Pancreas (tissue), 10 donors: Measurements from ENCODE around the gene FANCC. TPM values are rescaled to one million over a fixed set of nuclear protein-coding genes. Genes with fewer than 3 reads are reported as not detected.
"Not testable (repeated sequence)": the region's sequence is repeated elsewhere in the genome, so short reads cannot be mapped to it uniquely, and the experiment has no call there.

Source experiments
- ATAC-seq, 4 donors: fragments of 200-7000 bp; cut with Tn5 transposase; one replicate each; pipeline versions ENCODE4 v1.8.0 to v1.9.1; 2020; ENCODE audit warnings: mild to moderate bottlenecking in 4 of 4, moderate library complexity in 4 of 4
- DNase-seq, 6 donors: peaks; one replicate each; pipeline ENCODE4 v3.0.0-alpha.2; 2020
- FAIRE-seq: peaks from 2 replicates; lab custom pipeline; 2012; peaks lifted over from hg19 to GRCh38; lab: Jason Lieb, UNC
- H3K27ac ChIP-seq, 4 donors: fragments of 200-600 bp; sonication (generic); 1 replicate in 3 of 4; 2 replicates in 1 of 4; pipeline versions ENCODE4 v1.5.0 to v1.8.0; 2020
- H3K27me3 ChIP-seq, 4 donors: fragments of 200-600 bp; one replicate each; pipeline ENCODE4 v1.8.0; 2021
- H3K36me3 ChIP-seq, 3 donors: fragments of 200-600 bp; sonication (generic) in 1 of 3; one replicate each; pipeline versions ENCODE4 v1.5.0 to v1.8.0; 2020 to 2021
- H3K4me1 ChIP-seq, 3 donors: fragments of 200-600 bp; one replicate each; pipeline ENCODE4 v1.8.0; 2021
- H3K4me3 ChIP-seq, 4 donors: fragments of 200-600 bp; sonication (generic) in 2 of 4; one replicate each; pipeline versions ENCODE4 v1.5.0 to v1.8.0; 2020 to 2021
- H3K9me3 ChIP-seq, 4 donors: fragments of 200-600 bp; one replicate each; pipeline ENCODE4 v1.8.0; 2021
- CTCF ChIP-seq, 4 donors: fragments of 200-600 bp; sonication (generic) in 3 of 4; IDR thresholded peaks; one replicate each; pipeline versions ENCODE4 v1.5.0 to v1.8.0; 2021; ENCODE audit warnings: antibody characterized with exemption in 4 of 4
- WGBS, 2 donors: extraction: QIAGEN DNeasy Blood & Tissue Kit; methylation state at CpG; one replicate each; pipeline ENCODE4 v1.1.7; 2013; 5-methylcytosine and 5-hydroxymethylcytosine counted together
- intact Hi-C, 3 donors: fragments of 100-400 bp; cut with DNase I; formaldehyde crosslinking; loops; one replicate each; pipeline versions ENCODE4 v1.11.1 to v1.14.2; 2022
- polyA plus RNA-seq, 2 donors: library from polyadenylated mRNA; stranded (reverse); fragments of 200-250 nt; gene quantifications; one replicate each; pipeline ENCODE4 v1.2.3, GENCODE V29; 2013
- total RNA-seq, 6 donors: library from RNA; stranded (reverse); fragmentation: NEBNext Ultra II Directional in 4 of 6; extraction: Animal tissue kit (Norgen Biotek cat#: 25700) in 4 of 6; gene quantifications; one replicate each; pipeline versions ENCODE4 v1.2.1 to v1.2.4, GENCODE V29; 2021 to 2023
- donor health status: healthy with polysubstance abuse.
- donor health status: DM: no; HTN: no; CAD: no; lungs with moderate emphysema.
- donor health status: DM: no; HTN: no; CAD: no.
- donor health status: control.
- donor health status: control.
- donor health status: Bipolar disorder and iron deficiency.
- donor health status: DM: yes; HTN: yes; CAD: no.
- donor health status: DM: no; HTN: no; CAD: no.
- donor health status: DM: no; HTN: no; CAD: no.
- donor health status: DM: yes; HTN: yes; CAD: no.

Gene FANCC
- total and polyA plus RNA-seq, 8 donors = 3.8 to 9.9 (median 4.6) TPM

- no peak for FAIRE-seq
- Histone ChIP-seq H3K27ac (no peak overlapping the region), H3K9me3 (no peaks in the 10 kb centered on the region), H3K27me3 (no peaks in the 10 kb centered on the region), H3K36me3 (no peaks in the 10 kb centered on the region), H3K4me1 (peaks cover 0 to 32% (median 22%) of the 10 kb centered on the region in 3 donors), H3K4me3 (no peak overlapping the region)
- no peak for ATAC-seq
- TF ChIP-seq CTCF (IDR thresholded peaks at IDR 0.05) = no peak
- intact Hi-C loops = no loop called here
- no peak for DNase-seq
These were observed 35.2 kb downstream of the FANCC start for GRCh38 chr9:95282332-95282731.

GRCh38 chr9:95280745-95281144 is 36.8 kb downstream of the FANCC start:
- no peak for TF ChIP-seq CTCF (IDR thresholded peaks at IDR 0.05)
- FAIRE-seq = no peak
- Histone ChIP-seq H3K36me3 (no peaks in the 10 kb centered on the region), H3K4me3 (no peak overlapping the region), H3K27ac (no peak overlapping the region), H3K9me3 (no peaks in the 10 kb centered on the region), H3K27me3 (no peaks in the 10 kb centered on the region), H3K4me1 (peaks cover 0 to 21% (median 19%) of the 10 kb centered on the region in 3 donors)
- intact Hi-C loops = no loop called here
- 87 to 99% methylated on average over 1 of the region's 1 CpG for WGBS, 2 donors
- no peak for DNase-seq
- ATAC-seq = no peak

- FAIRE-seq (no peak), DNase-seq (no peak), ATAC-seq (no peak)
- Histone ChIP-seq H3K27me3 (no peaks in the 10 kb centered on the region), H3K9me3 (no peaks in the 10 kb centered on the region), H3K36me3 (no peaks in the 10 kb centered on the region), H3K4me3 (no peak overlapping the region), H3K27ac (no peak overlapping the region), H3K4me1 (no peaks in the 10 kb centered on the region)
- intact Hi-C loops = no loop called here
- no peak for TF ChIP-seq CTCF (IDR thresholded peaks at IDR 0.05)
These were observed 40.0 kb downstream of the FANCC start for GRCh38 chr9:95277509-95277908.

- Histone ChIP-seq H3K36me3 (no peaks in the 10 kb centered on the region), H3K9me3 (no peaks in the 10 kb centered on the region), H3K4me1 (no peaks in the 10 kb centered on the region), H3K27me3 (no peaks in the 10 kb centered on the region), H3K4me3 (no peak overlapping the region), H3K27ac (no peak overlapping the region)
- WGBS, 2 donors = 94% methylated on average over 8 of the region's 8 CpGs
- no peak for DNase-seq
- intact Hi-C loops = no loop called here
- no peak for TF ChIP-seq CTCF (IDR thresholded peaks at IDR 0.05)
- no peak for FAIRE-seq
- ATAC-seq = no peak
These were observed 41.0 kb downstream of the FANCC start for GRCh38 chr9:95276395-95276954.

GRCh38 chr9:95274160-95274559 is 43.3 kb downstream of the FANCC start:
- peaks cover 4 to 11% (median 6%) of the 10 kb centered on the region in 3 donors for H3K4me1 ChIP-seq
- DNase-seq, H3K9me3 ChIP-seq, ATAC-seq, FAIRE-seq, H3K4me3 ChIP-seq, intact Hi-C loops, H3K36me3 ChIP-seq, H3K27me3 ChIP-seq, H3K27ac ChIP-seq: not testable (repeated sequence)
- 95 to 96% methylated on average over 2 of the region's 2 CpGs for WGBS, 2 donors
